Measurements from ENCODE around the gene RGS10.

The RGS10 gene

GRCh38 chr10:119525116-119525515 is 17.4 kb downstream of the RGS10 start:
- Histone ChIP-seq H3K36me3 (ENCODE audit: control insufficient read depth in 4 of 4, insufficient read depth in 4 of 4, low read length in 3 of 4) (peaks cover 5 to 44% (median 21%) of the 10 kb centered on the region in 4 experiments), H3K27ac (ENCODE audit: insufficient read depth in 1 of 2, low read depth in 1 of 2, low read length in 2 of 2, poor library complexity in 1 of 2, severe bottlenecking in 2 of 2) (no peak overlapping the region), H3K4me1 (ENCODE audit: control extremely low read depth in 1 of 4, control insufficient read depth in 4 of 4, insufficient read depth in 4 of 4, low read length in 3 of 4) (peaks cover 0 to 6% (median 0%) of the 10 kb centered on the region in 4 experiments), H3K9me3 (ENCODE audit: control extremely low read depth in 1 of 5, control insufficient read depth in 4 of 5, insufficient read depth in 2 of 5, low read depth in 1 of 5, low read length in 4 of 5) (no peaks in the 10 kb centered on the region), H3K27me3 (replicated peaks in 2 of 5; ENCODE audit: control insufficient read depth in 4 of 5, insufficient read depth in 5 of 5, low read length in 4 of 5) (no peaks in the 10 kb centered on the region), H3K4me3 (ENCODE audit: control insufficient read depth in 1 of 7, extremely low read depth in 1 of 7, insufficient read depth in 4 of 7, low read depth in 2 of 7, low read length in 6 of 7) (no peak overlapping the region)
- CTCF ChIA-PET, result interaction anchor here (1.0 to 4.1 kb wide), 2 partner anchors 12 to 84 kb away, joined by 3 to 22 read pairs; no protein-coding TSS in a partner anchor
- POLR2A ChIA-PET, result no interaction called here
- no peak for DNase-seq
- 97% methylated on average over 4 of the region's 5 CpGs for WGBS (ENCODE audit: insufficient coverage)

GRCh38 chr10:119524720-119525070 is 17.8 kb downstream of the RGS10 start:
- H3K36me3 ChIP-seq (ENCODE audit: control insufficient read depth in 4 of 4, insufficient read depth in 4 of 4, low read length in 3 of 4), result peaks cover 5 to 45% (median 21%) of the 10 kb centered on the region in 4 experiments
- peaks cover 0 to 10% (median under 1%) of the 10 kb centered on the region in 4 experiments for H3K4me1 ChIP-seq (ENCODE audit: control extremely low read depth in 1 of 4, control insufficient read depth in 4 of 4, insufficient read depth in 4 of 4, low read length in 3 of 4)
- POLR2A ChIA-PET, result no interaction called here
- no peak overlapping the region for H3K27ac ChIP-seq (ENCODE audit: insufficient read depth in 1 of 2, low read depth in 1 of 2, low read length in 2 of 2, poor library complexity in 1 of 2, severe bottlenecking in 2 of 2)
- DNase-seq, result no peak
- no peaks in the 10 kb centered on the region for H3K27me3 ChIP-seq (replicated peaks in 2 of 5; ENCODE audit: control insufficient read depth in 4 of 5, insufficient read depth in 5 of 5, low read length in 4 of 5)
- no peak overlapping the region for H3K4me3 ChIP-seq (ENCODE audit: control insufficient read depth in 1 of 7, extremely low read depth in 1 of 7, insufficient read depth in 4 of 7, low read depth in 2 of 7, low read length in 6 of 7)
- H3K9me3 ChIP-seq (ENCODE audit: control extremely low read depth in 1 of 5, control insufficient read depth in 4 of 5, insufficient read depth in 2 of 5, low read depth in 1 of 5, low read length in 4 of 5), result no peaks in the 10 kb centered on the region
- CTCF ChIA-PET, result interaction anchor here (1.0 to 4.1 kb wide), 2 partner anchors 13 to 84 kb away, joined by 3 to 22 read pairs; no protein-coding TSS in a partner anchor
- WGBS (ENCODE audit: insufficient coverage), result no CpG with 5 or more reads among the region's 13 CpGs

GRCh38 chr10:119523895-119524719 is 18.4 kb downstream of the RGS10 start:
- CTCF ChIA-PET, result interaction anchor here (1.0 to 4.1 kb wide), 3 partner anchors 13 to 85 kb away, joined by 3 to 22 read pairs (median 3); no protein-coding TSS in a partner anchor
- Histone ChIP-seq H3K4me1 (ENCODE audit: control extremely low read depth in 1 of 4, control insufficient read depth in 4 of 4, insufficient read depth in 4 of 4, low read length in 3 of 4) (peaks cover 0 to 16% (median 3%) of the 10 kb centered on the region in 4 experiments), H3K27ac (ENCODE audit: insufficient read depth in 1 of 2, low read depth in 1 of 2, low read length in 2 of 2, poor library complexity in 1 of 2, severe bottlenecking in 2 of 2) (no peak overlapping the region), H3K4me3 (ENCODE audit: control insufficient read depth in 1 of 7, extremely low read depth in 1 of 7, insufficient read depth in 4 of 7, low read depth in 2 of 7, low read length in 6 of 7) (no peak overlapping the region), H3K9me3 (ENCODE audit: control extremely low read depth in 1 of 5, control insufficient read depth in 4 of 5, insufficient read depth in 2 of 5, low read depth in 1 of 5, low read length in 4 of 5) (no peaks in the 10 kb centered on the region), H3K36me3 (ENCODE audit: control insufficient read depth in 4 of 4, insufficient read depth in 4 of 4, low read length in 3 of 4) (peaks cover 5 to 45% (median 21%) of the 10 kb centered on the region in 4 experiments), H3K27me3 (replicated peaks in 2 of 5; ENCODE audit: control insufficient read depth in 4 of 5, insufficient read depth in 5 of 5, low read length in 4 of 5) (no peaks in the 10 kb centered on the region)
- 96% methylated on average over 9 of the region's 19 CpGs for WGBS (ENCODE audit: insufficient coverage)
- POLR2A ChIA-PET, result no interaction called here
- no peak for DNase-seq

DNA sequence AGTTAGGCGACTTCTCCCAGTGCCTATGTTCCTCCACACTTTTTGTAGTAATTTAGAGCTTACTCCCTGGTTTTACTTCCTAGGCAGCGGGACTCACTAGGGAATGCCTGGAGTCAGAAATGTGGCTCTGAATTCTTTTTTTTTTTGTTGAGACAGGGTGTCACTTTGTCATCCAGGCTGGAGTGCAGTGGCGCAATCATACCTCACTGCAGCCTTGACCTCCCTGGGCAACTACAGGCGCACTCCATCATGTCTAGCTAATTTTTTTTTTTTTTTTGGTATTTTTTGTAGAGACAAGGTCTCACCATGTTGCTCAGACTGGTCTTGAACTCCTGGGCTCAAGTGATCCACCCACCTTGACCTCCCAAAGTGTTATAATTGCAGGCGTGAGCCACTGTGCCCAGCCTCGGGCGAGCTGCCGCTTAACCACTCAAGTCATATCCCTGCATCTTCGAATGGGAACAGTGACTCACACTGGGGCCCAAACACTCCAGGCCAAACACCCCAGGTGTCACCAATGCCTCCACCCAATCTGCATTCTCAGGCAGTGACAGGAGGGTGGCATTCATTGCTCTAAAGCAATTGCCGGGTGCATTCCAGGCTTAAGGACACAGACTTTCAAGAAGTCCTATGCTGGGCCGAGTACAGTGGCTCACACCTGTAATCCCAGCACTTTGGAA is 19.6 kb downstream of the RGS10 start:
- Histone ChIP-seq H3K4me1 (ENCODE audit: control extremely low read depth in 1 of 4, control insufficient read depth in 4 of 4, insufficient read depth in 4 of 4, low read length in 3 of 4) (peaks cover 4 to 29% (median 12%) of the 10 kb centered on the region in 4 experiments), H3K27ac (ENCODE audit: insufficient read depth in 1 of 2, low read depth in 1 of 2, low read length in 2 of 2, poor library complexity in 1 of 2, severe bottlenecking in 2 of 2) (no peak overlapping the region), H3K4me3 (ENCODE audit: control insufficient read depth in 1 of 7, extremely low read depth in 1 of 7, insufficient read depth in 4 of 7, low read depth in 2 of 7, low read length in 6 of 7) (no peak overlapping the region), H3K9me3 (ENCODE audit: control extremely low read depth in 1 of 5, control insufficient read depth in 4 of 5, insufficient read depth in 2 of 5, low read depth in 1 of 5, low read length in 4 of 5) (no peaks in the 10 kb centered on the region), H3K36me3 (ENCODE audit: control insufficient read depth in 4 of 4, insufficient read depth in 4 of 4, low read length in 3 of 4) (peaks cover 5 to 45% (median 21%) of the 10 kb centered on the region in 4 experiments), H3K27me3 (replicated peaks in 2 of 5; ENCODE audit: control insufficient read depth in 4 of 5, insufficient read depth in 5 of 5, low read length in 4 of 5) (no peaks in the 10 kb centered on the region)
- POLR2A ChIA-PET, result no interaction called here
- no peak for DNase-seq
- CTCF ChIA-PET, result interaction anchor here (0.6 to 0.7 kb wide), 2 partner anchors 19 to 26 kb away, joined by 3 to 5 read pairs; partner anchors contain the start of gene RGS10
- WGBS (ENCODE audit: insufficient coverage), result 98% methylated on average over 9 of the region's 11 CpGs

- Histone ChIP-seq H3K4me1 (ENCODE audit: control extremely low read depth in 1 of 4, control insufficient read depth in 4 of 4, insufficient read depth in 4 of 4, low read length in 3 of 4) (peaks cover 5 to 41% (median 25%) of the 10 kb centered on the region in 4 experiments), H3K36me3 (ENCODE audit: control insufficient read depth in 4 of 4, insufficient read depth in 4 of 4, low read length in 3 of 4) (peaks cover 5 to 41% (median 20%) of the 10 kb centered on the region in 4 experiments), H3K9me3 (ENCODE audit: control extremely low read depth in 1 of 5, control insufficient read depth in 4 of 5, insufficient read depth in 2 of 5, low read depth in 1 of 5, low read length in 4 of 5) (no peaks in the 10 kb centered on the region), H3K27me3 (replicated peaks in 2 of 5; ENCODE audit: control insufficient read depth in 4 of 5, insufficient read depth in 5 of 5, low read length in 4 of 5) (no peaks in the 10 kb centered on the region), H3K4me3 (ENCODE audit: control insufficient read depth in 1 of 7, extremely low read depth in 1 of 7, insufficient read depth in 4 of 7, low read depth in 2 of 7, low read length in 6 of 7) (no peak overlapping the region), H3K27ac (ENCODE audit: insufficient read depth in 1 of 2, low read depth in 1 of 2, low read length in 2 of 2, poor library complexity in 1 of 2, severe bottlenecking in 2 of 2) (no peak overlapping the region)
- POLR2A ChIA-PET, result interaction anchor here (0.6 kb wide), 1 partner anchor 239 kb away, joined by 3 read pairs; no protein-coding TSS in a partner anchor
- CTCF ChIA-PET, result no interaction called here
- DNase-seq, result no peak
- 92% methylated on average over 2 of the region's 6 CpGs for WGBS (ENCODE audit: insufficient coverage)
Observed at GRCh38 chr10:119521443-119522204, 20.9 kb downstream of the RGS10 start.

DNA sequence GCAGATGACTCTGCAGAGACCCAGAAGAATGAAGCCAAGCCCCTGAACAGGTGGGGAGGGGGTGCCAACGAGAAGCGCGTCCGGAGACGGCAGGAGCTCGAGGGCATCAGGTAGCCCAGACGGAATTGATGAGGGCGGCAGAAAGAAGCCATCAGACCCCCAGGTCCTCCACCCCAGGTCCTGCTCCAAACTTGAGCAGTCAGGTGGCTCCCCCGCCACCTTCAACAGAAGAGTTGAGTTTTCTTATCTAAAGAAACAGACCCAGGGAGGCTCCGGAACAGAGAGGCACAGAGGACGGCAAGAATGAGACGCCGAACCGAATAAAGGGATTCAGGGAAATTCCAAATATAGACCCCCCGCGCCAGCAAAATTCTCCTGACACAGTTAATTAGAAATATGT is 22.2 kb downstream of the RGS10 start:
- ChIA-PET POLR2A (no interaction called here), CTCF (interaction anchor here (0.9 to 1.6 kb wide), 3 partner anchors 10 to 22 kb away, joined by 3 to 4 read pairs (median 4); partner anchors contain the start of gene RGS10)
- Histone ChIP-seq H3K27ac (ENCODE audit: insufficient read depth in 1 of 2, low read depth in 1 of 2, low read length in 2 of 2, poor library complexity in 1 of 2, severe bottlenecking in 2 of 2) (peak overlapping the region in 1 of 2 experiments; percentile 14), H3K27me3 (replicated peaks in 2 of 5; ENCODE audit: control insufficient read depth in 4 of 5, insufficient read depth in 5 of 5, low read length in 4 of 5) (no peaks in the 10 kb centered on the region), H3K4me3 (ENCODE audit: control insufficient read depth in 1 of 7, extremely low read depth in 1 of 7, insufficient read depth in 4 of 7, low read depth in 2 of 7, low read length in 6 of 7) (no peak overlapping the region), H3K36me3 (ENCODE audit: control insufficient read depth in 4 of 4, insufficient read depth in 4 of 4, low read length in 3 of 4) (peaks cover 5 to 37% (median 18%) of the 10 kb centered on the region in 4 experiments), H3K9me3 (ENCODE audit: control extremely low read depth in 1 of 5, control insufficient read depth in 4 of 5, insufficient read depth in 2 of 5, low read depth in 1 of 5, low read length in 4 of 5) (no peaks in the 10 kb centered on the region), H3K4me1 (ENCODE audit: control extremely low read depth in 1 of 4, control insufficient read depth in 4 of 4, insufficient read depth in 4 of 4, low read length in 3 of 4) (peaks cover 5 to 55% (median 38%) of the 10 kb centered on the region in 4 experiments)
- WGBS (ENCODE audit: insufficient coverage), result 93% methylated on average over 7 of the region's 16 CpGs
- DNase-seq, result no peak

Measured in common myeloid progenitor, CD34-positive (primary cell).